CD4-positive, alpha-beta T cell treated with Interleukin-17A for 4 hours (primary cell): ENCODE data around the gene SGCE.

Experiments used
- DNase-seq: peaks from one replicate; pipeline ENCODE4 v3.0.0-alpha.2; 2020; ENCODE audit warnings: mixed read lengths

Gene SGCE

DNA sequence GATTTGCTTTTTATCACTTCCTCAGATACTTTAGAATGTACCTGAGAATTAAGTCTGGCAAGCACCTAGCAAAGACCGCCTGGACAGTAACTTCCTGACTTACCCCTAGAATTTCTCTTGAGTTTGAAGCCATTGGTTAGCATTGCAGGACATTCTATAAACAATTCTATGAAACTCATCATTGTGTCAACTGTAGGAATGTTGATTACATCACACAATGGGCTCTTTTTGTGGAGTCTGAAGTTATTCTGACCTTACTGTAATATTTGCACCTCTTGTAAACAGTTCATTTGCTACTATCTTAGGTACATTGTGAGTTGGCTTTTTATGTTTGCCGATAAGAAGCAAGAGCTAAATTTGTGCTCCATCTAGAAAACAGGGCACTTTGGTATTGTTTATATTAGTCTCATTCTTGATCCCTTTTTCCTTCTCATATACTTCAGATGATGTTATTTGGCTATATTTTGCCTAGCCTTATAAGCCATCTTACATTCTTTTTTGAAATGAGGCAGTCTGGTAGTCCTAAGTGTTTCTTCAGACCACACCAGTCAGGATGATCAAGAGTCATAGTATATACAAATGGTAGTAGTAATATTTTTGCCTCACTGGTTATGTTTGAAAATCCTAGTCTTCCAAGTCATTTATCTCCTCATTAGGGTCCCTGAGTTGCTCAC, 94.0 kb downstream of the SGCE start:
- DNase-seq, result no peak

DNA sequence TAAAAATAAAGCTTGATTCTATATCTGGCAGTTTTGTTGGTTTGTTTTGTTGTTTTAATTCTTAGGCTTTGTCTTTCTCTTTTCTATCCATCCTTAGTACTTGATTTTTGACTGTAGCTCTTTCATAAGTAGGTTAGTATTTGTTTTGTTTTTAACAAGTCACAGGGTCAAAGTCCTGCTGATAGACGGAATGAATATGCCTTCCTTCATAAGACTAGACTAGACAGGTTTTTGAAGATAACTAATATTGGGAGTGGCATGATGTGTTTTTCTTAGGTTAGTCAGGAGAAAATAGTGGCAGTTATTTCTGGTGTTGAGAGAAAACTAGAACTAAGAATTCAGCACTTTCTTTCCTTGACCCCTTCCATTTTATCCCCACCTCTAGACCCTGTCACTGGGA, 96.0 kb downstream of the SGCE start:
- DNase-seq, result no peak

DNA sequence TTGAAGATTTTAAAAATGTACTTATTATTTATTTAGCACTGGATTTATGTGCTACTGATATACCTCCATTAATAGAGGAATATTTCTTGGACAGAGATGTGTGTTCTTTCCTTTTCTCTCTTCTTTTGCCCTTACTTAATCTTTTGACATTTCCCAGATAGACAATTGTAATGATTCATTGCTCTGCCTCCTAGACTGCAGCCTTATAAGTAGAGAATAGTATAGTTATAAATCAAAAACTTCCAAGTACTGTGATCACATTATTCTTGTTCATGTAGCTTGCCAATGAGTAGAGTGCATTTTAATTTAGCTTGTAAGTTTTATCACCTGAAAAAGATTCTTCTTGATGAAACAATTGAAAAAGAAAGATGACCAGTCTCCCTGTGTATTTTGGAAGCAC, 98.7 kb downstream of the SGCE start:
- no peak for DNase-seq

DNA sequence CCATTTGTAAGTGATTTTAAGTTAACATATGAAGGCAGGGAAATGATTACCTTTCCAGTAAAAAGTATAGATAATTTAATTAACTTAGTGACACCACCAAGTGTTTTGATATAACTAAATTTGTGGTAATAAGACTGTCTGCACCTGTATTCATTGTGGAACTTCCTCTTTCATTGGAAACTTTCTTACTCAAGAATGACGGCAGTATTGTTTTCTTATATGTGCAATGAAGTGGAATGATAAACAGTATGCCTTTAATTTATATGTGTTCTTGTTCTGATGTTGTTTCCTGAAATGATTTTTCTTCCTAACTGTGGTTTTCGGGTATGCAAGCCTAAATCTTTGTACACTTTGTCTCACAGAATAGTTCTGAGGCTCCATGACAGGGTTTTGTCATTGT, 99.9 kb downstream of the SGCE start:
- DNase-seq, result no peak

DNA sequence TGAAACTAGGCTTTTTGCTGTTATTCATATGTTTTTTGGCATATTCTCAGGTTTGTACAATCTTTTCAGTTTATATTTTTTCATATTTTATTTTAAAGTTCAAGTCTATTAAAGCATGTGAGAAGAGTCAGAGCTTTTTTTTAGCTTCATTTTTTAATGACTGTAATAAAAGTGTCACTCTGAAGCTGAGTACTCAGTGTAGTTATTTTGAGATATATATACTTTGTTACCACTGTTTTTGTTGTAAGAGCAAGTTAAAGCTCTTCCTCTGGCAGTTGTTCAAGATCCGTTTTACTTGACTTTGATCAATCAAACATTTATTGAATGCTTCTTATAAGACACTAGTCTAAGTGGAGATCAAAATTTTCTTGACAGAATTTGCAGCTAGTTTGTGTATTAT, 108.8 kb downstream of the SGCE start:
- no peak for DNase-seq

DNA sequence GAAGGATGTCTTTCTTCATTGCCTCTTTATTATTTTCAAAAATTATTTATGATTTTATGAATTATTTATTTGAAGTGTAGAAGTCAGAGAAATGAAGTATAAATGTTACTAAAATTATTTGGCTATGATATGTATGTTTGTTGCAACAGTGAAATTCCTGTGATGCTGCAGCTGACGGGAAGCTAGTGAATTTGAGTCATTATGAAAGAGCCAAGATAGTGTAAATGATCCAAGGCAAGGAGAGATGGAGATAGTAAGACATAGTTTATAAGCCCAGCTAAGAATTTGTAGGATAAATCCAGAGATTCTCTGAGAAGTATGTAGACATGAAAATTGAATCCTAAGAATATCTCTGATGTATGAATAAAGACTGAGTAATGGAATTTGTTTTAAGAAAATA, 115.5 kb downstream of the SGCE start:
- no peak for DNase-seq
